H1 (cell line): ENCODE measurements around the gene PLXNB2. TPM values are rescaled to one million over a fixed set of nuclear protein-coding genes. Genes with fewer than 3 reads are reported as not detected.

Experiments
- RAD21 ChIP-seq, 2 experiments: IDR thresholded peaks in 1 of 2; conservative IDR thresholded peaks in 1 of 2; 2 replicates each; pipeline ENCODE4 v1.6.1; 2011; ENCODE audit warnings: low read depth in 2 of 2, low read length in 2 of 2, improper control_type of control experiment in 1 of 2, inconsistent platforms in 1 of 2, mild to moderate bottlenecking in 1 of 2, moderate library complexity in 1 of 2
- polyA plus RNA-seq, 7 experiments: library from polyadenylated mRNA; depleted of rRNA in 3 of 7; stranded (reverse) in 5 of 7; unstranded in 2 of 7; fragments of >200 nt in 5 of 7; fragments of 200-250 nt in 2 of 7; gene quantifications; 1 replicate in 5 of 7; 2 replicates in 1 of 7; 4 replicates in 1 of 7; pipeline versions ENCODE4 v1.2.1 to v1.2.3, GENCODE V29; 2011 to 2013; ENCODE audit warnings: missing spikeins in 2 of 7, mixed read lengths in 2 of 7
- total RNA-seq: library from RNA; stranded (reverse); fragmentation: NEBNext Ultra II Directional; extraction: Animal tissue kit (Norgen Biotek cat#: 25700); gene quantifications from 2 replicates; pipeline ENCODE4 v1.2.1, GENCODE V29; 2021

The PLXNB2 gene
- total and polyA plus RNA-seq, 2 of the 8 experiments (the other 6 are each of a cell fraction or from before 2014, with no cell fraction given) = 58.3 to 92.8 TPM

DNA sequence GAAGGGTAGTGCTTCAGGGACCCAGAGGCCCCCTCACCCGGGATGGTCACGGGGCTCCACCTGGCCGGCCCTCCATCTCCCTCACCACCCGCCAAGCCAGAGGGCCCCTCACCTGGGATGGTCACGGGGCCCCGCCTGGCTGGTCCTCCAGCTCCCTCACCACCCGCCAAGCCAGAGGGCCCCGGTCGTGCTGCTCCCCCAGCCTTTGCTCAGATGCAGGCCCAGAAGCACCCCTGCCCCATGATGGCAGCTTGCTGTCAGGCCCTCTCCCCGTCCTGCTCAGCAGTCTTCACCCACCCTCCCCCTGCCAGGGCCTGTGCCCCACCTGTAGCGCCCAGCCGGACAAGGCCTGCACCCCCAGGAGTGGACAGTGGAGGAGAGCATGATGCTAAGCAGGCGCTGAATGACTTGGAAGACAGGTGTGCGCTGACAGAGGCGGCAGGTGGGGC is 12.1 kb upstream of the PLXNB2 start (continued):
- no peak for TF ChIP-seq RAD21 (IDR thresholded peaks at IDR 0.05 in 1 of 2, conservative IDR thresholded peaks at IDR 0.05 in 1 of 2; ENCODE audit: low read depth in 2 of 2, low read length in 2 of 2)
